Lower leg skin (tissue), 3 donors: Measurements from ENCODE around the gene NHP2.

Source experiments
- CTCF ChIP-seq, 3 donors: fragments of 450-650 bp; IDR thresholded peaks; one replicate each; pipeline ENCODE4 v1.5.1; 2016; ENCODE audit warnings: antibody characterized with exemption in 3 of 3, mild to moderate bottlenecking in 3 of 3, moderate library complexity in 2 of 3
- POLR2A ChIP-seq, 2 donors: fragments of 450-650 bp; IDR thresholded peaks; one replicate each; pipeline ENCODE4 v1.6.1; 2016 to 2017; ENCODE audit warnings: antibody characterized with exemption in 2 of 2, mild to moderate bottlenecking in 1 of 2, moderate library complexity in 1 of 2

GRCh38 chr5:178103612-178104011, 50.1 kb downstream of the NHP2 start:
- TF ChIP-seq CTCF (IDR thresholded peaks at IDR 0.05): no peak
- TF ChIP-seq POLR2A (IDR thresholded peaks at IDR 0.05): no peak
